Pancreas (tissue), 10 donors: ENCODE results near the gene SHCBP1L. TPM values are rescaled to one million over a fixed set of nuclear protein-coding genes. Genes with fewer than 3 reads are reported as not detected.
A peak's percentile ranks its signal among the peaks of the same experiment; 100 is the strongest.
"Not testable (repeated sequence)": the region's sequence is repeated elsewhere in the genome, so short reads cannot be mapped to it uniquely, and the experiment has no call there.

Experiments used
- ATAC-seq, 4 donors: fragments of 200-7000 bp; cut with Tn5 transposase; one replicate each; pipeline versions ENCODE4 v1.8.0 to v1.9.1; 2020; ENCODE audit warnings: mild to moderate bottlenecking in 4 of 4, moderate library complexity in 4 of 4
- DNase-seq, 6 donors: peaks; one replicate each; pipeline ENCODE4 v3.0.0-alpha.2; 2020
- FAIRE-seq: peaks from 2 replicates; lab custom pipeline; 2012; peaks lifted over from hg19 to GRCh38; lab: Jason Lieb, UNC
- H3K27ac ChIP-seq, 4 donors: fragments of 200-600 bp; sonication (generic); 1 replicate in 3 of 4; 2 replicates in 1 of 4; pipeline versions ENCODE4 v1.5.0 to v1.8.0; 2020
- H3K27me3 ChIP-seq, 4 donors: fragments of 200-600 bp; one replicate each; pipeline ENCODE4 v1.8.0; 2021
- H3K36me3 ChIP-seq, 3 donors: fragments of 200-600 bp; sonication (generic) in 1 of 3; one replicate each; pipeline versions ENCODE4 v1.5.0 to v1.8.0; 2020 to 2021
- H3K4me1 ChIP-seq, 3 donors: fragments of 200-600 bp; one replicate each; pipeline ENCODE4 v1.8.0; 2021
- H3K4me3 ChIP-seq, 4 donors: fragments of 200-600 bp; sonication (generic) in 2 of 4; one replicate each; pipeline versions ENCODE4 v1.5.0 to v1.8.0; 2020 to 2021
- H3K9me3 ChIP-seq, 4 donors: fragments of 200-600 bp; one replicate each; pipeline ENCODE4 v1.8.0; 2021
- WGBS, 2 donors: extraction: QIAGEN DNeasy Blood & Tissue Kit; methylation state at CpG; one replicate each; pipeline ENCODE4 v1.1.7; 2013; 5-methylcytosine and 5-hydroxymethylcytosine counted together
- intact Hi-C, 3 donors: fragments of 100-400 bp; cut with DNase I; formaldehyde crosslinking; loops; one replicate each; pipeline versions ENCODE4 v1.11.1 to v1.14.2; 2022
- polyA plus RNA-seq, 2 donors: library from polyadenylated mRNA; stranded (reverse); fragments of 200-250 nt; gene quantifications; one replicate each; pipeline ENCODE4 v1.2.3, GENCODE V29; 2013
- total RNA-seq, 6 donors: library from RNA; stranded (reverse); fragmentation: NEBNext Ultra II Directional in 4 of 6; extraction: Animal tissue kit (Norgen Biotek cat#: 25700) in 4 of 6; gene quantifications; one replicate each; pipeline versions ENCODE4 v1.2.1 to v1.2.4, GENCODE V29; 2021 to 2023
- TF ChIP-seq, protein P1 (sequence below), 4 donors: fragments of 200-600 bp; sonication (generic) in 3 of 4; IDR thresholded peaks; one replicate each; pipeline versions ENCODE4 v1.5.0 to v1.8.0; 2021; ENCODE audit warnings: antibody characterized with exemption in 4 of 4
- donor health status: healthy with polysubstance abuse.
- donor health status: DM: no; HTN: no; CAD: no; lungs with moderate emphysema.
- donor health status: DM: no; HTN: no; CAD: no.
- donor health status: control.
- donor health status: control.
- donor health status: Bipolar disorder and iron deficiency.
- donor health status: DM: yes; HTN: yes; CAD: no.
- donor health status: DM: no; HTN: no; CAD: no.
- donor health status: DM: no; HTN: no; CAD: no.
- donor health status: DM: yes; HTN: yes; CAD: no.

The SHCBP1L gene
- total and polyA plus RNA-seq, 8 donors = not detected

- peak in 1 of 4 donors; percentile 64 for ATAC-seq
- peaks cover 0 to 6% (median 2%) of the 10 kb centered on the region in 4 donors for H3K27me3 ChIP-seq
- H3K4me1 ChIP-seq = no peaks in the 10 kb centered on the region
- H3K27ac ChIP-seq = no peak overlapping the region
- intact Hi-C loops = loop anchor here in 1 of 3 donors (10.0 kb wide), 1 partner anchor 269 kb away; no protein-coding TSS in a partner anchor
- no peak overlapping the region for H3K4me3 ChIP-seq
- H3K9me3 ChIP-seq = no peaks in the 10 kb centered on the region
- H3K36me3 ChIP-seq = no peaks in the 10 kb centered on the region
- WGBS, 2 donors = 80 to 87% methylated on average over 9 of the region's 9 CpGs
- no peak for FAIRE-seq
- DNase-seq = no peak
- TF ChIP-seq, protein P1, sequence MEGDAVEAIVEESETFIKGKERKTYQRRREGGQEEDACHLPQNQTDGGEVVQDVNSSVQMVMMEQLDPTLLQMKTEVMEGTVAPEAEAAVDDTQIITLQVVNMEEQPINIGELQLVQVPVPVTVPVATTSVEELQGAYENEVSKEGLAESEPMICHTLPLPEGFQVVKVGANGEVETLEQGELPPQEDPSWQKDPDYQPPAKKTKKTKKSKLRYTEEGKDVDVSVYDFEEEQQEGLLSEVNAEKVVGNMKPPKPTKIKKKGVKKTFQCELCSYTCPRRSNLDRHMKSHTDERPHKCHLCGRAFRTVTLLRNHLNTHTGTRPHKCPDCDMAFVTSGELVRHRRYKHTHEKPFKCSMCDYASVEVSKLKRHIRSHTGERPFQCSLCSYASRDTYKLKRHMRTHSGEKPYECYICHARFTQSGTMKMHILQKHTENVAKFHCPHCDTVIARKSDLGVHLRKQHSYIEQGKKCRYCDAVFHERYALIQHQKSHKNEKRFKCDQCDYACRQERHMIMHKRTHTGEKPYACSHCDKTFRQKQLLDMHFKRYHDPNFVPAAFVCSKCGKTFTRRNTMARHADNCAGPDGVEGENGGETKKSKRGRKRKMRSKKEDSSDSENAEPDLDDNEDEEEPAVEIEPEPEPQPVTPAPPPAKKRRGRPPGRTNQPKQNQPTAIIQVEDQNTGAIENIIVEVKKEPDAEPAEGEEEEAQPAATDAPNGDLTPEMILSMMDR (IDR thresholded peaks at IDR 0.05) = no peak
Observed at GRCh38 chr1:182955596-182956588, 2.9 kb upstream of the SHCBP1L start.

- intact Hi-C loops = loop anchor here in 1 of 3 donors (10.0 kb wide), 1 partner anchor 271 kb away; no protein-coding TSS in a partner anchor
- WGBS, 2 donors = 61 to 67% methylated on average over 3 of the region's 3 CpGs
- no peak for FAIRE-seq
- TF ChIP-seq, protein P1 (IDR thresholded peaks at IDR 0.05) = no peak
- Histone ChIP-seq H3K36me3 (no peaks in the 10 kb centered on the region), H3K9me3 (no peaks in the 10 kb centered on the region), H3K27me3 (peaks cover 0 to 6% (median 2%) of the 10 kb centered on the region in 4 donors), H3K27ac (no peak overlapping the region), H3K4me3 (no peak overlapping the region), H3K4me1 (no peaks in the 10 kb centered on the region)
- DNase-seq = no peak
- no peak for ATAC-seq
Observed at GRCh38 chr1:182953826-182954225, 860 bp upstream of the SHCBP1L start.

DNA sequence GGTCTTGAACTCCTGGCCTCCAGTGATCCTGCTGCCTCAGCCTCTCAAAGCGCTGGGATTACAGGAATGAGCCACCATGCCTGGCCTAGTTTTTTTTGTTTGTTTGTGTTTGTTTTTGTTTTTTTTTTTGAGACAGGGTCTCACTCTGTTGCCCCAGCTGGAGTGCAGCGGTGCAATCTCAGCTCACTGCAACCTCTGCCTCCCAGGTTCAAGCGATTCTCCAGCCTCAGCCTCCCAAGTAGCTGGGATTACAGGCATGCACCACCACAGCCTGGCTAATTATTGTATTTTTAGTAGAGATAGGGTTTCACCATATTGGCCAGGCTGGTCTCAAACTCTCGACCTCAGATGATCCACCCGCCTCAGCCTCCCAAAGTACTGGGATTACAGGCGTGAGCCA is 9.6 kb downstream of the SHCBP1L start:
- H3K27me3 ChIP-seq, H3K4me3 ChIP-seq, FAIRE-seq, H3K27ac ChIP-seq, H3K9me3 ChIP-seq, ATAC-seq, intact Hi-C loops, H3K4me1 ChIP-seq, DNase-seq, H3K36me3 ChIP-seq: not testable (repeated sequence)
- WGBS, 2 donors = 89 to 95% methylated on average over 6 of the region's 6 CpGs

- intact Hi-C loops, H3K4me1 ChIP-seq, H3K36me3 ChIP-seq, H3K4me3 ChIP-seq, H3K9me3 ChIP-seq, H3K27me3 ChIP-seq, DNase-seq, ATAC-seq, FAIRE-seq, H3K27ac ChIP-seq: not testable (repeated sequence)
- WGBS, 2 donors = 36 to 37% methylated on average over 25 of the region's 25 CpGs
Observed at GRCh38 chr1:182942145-182942544, 10.8 kb downstream of the SHCBP1L start.

DNA sequence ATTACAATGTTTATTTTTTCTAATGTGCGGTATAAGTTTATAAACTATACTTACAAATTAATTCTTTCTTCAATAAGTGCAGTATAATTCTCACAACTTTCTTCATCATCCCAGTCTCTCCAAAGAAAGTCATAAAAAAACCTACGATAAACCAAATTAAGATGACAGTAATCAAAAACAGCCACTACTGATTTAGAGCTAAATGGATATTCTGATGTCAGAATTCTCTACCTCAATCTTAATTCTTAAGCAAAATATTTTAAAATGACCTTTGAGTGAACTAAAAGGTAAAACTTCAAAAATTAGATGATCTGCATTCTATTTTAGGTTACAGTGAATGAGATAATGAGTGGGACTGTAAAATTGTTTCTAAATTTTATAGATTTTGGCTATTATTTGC is 13.6 kb downstream of the SHCBP1L start:
- Histone ChIP-seq H3K9me3 (no peaks in the 10 kb centered on the region), H3K27ac (no peak overlapping the region), H3K4me3 (no peak overlapping the region), H3K4me1 (no peaks in the 10 kb centered on the region), H3K36me3 (no peaks in the 10 kb centered on the region), H3K27me3 (peaks cover 0 to 7% (median 0%) of the 10 kb centered on the region in 4 donors)
- intact Hi-C loops = no loop called here
- FAIRE-seq (peak; percentile 13), DNase-seq (no peak), ATAC-seq (no peak)
- TF ChIP-seq, protein P1 (IDR thresholded peaks at IDR 0.05) = no peak
- WGBS, 2 donors = 86 to 99% methylated on average over 2 of the region's 2 CpGs
